NB4 (cell line): ENCODE data around the gene MGST3.
A peak's percentile ranks its signal among the peaks of the same experiment; 100 is the strongest.
"Not testable (repeated sequence)": the region's sequence is repeated elsewhere in the genome, so short reads cannot be mapped to it uniquely, and the experiment has no call there.

Source experiments
- DNase-seq: peaks from one replicate; pipeline ENCODE4 v3.0.0; 2010; ENCODE audit warnings: low read depth
- H3K4me3 ChIP-seq: one replicate; pipeline ENCODE4 v1.5.1; 2011; ENCODE audit warnings: mild to moderate bottlenecking, low read depth, low read length, moderate library complexity
- MYC ChIP-seq: IDR thresholded peaks from 2 replicates; pipeline ENCODE4 v1.6.1; 2011; ENCODE audit warnings: low read depth, low read length
- POLR2A ChIP-seq: IDR thresholded peaks from 2 replicates; pipeline ENCODE4 v1.6.1; 2011; ENCODE audit warnings: mild to moderate bottlenecking; ENCODE audit not compliant: insufficient read length; ENCODE audit errors: extremely low read depth
- TF ChIP-seq, protein P1 (sequence below): IDR thresholded peaks from 2 replicates; pipeline ENCODE4 v1.6.1; 2011; ENCODE audit warnings: low read depth, low read length
- TF ChIP-seq, protein P2 (sequence below): IDR thresholded peaks from one replicate; pipeline ENCODE4 v1.5.1; 2012; ENCODE audit warnings: low read depth, low read length

The MGST3 gene

DNA sequence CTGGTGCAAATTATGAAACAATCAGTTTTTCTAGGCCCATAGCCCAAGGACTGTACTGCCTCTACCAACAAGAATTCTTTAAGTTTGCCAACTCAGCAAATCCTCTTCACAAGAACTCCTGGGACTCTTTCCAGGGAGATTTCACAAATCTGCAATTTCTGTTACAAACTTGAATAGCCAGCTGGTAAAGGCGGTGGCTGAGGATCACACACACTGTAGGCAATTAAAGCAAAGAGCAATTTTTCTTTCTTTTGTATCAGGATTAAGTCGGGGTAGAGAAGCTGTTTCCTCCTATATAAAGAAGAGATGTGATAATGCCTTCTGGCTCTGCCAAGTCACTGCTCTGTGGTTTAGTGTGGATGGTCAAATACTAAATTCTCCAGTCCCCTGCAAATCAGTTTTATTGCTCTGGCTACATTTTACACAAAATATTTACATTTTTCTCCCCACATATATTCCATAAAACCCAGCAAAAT, 65.6 kb downstream of the MGST3 start:
- TF ChIP-seq, protein P1, sequence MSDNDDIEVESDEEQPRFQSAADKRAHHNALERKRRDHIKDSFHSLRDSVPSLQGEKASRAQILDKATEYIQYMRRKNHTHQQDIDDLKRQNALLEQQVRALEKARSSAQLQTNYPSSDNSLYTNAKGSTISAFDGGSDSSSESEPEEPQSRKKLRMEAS = no peak
- TF ChIP-seq POLR2A (no peak), MYC (no peak)
- TF ChIP-seq, protein P2, sequence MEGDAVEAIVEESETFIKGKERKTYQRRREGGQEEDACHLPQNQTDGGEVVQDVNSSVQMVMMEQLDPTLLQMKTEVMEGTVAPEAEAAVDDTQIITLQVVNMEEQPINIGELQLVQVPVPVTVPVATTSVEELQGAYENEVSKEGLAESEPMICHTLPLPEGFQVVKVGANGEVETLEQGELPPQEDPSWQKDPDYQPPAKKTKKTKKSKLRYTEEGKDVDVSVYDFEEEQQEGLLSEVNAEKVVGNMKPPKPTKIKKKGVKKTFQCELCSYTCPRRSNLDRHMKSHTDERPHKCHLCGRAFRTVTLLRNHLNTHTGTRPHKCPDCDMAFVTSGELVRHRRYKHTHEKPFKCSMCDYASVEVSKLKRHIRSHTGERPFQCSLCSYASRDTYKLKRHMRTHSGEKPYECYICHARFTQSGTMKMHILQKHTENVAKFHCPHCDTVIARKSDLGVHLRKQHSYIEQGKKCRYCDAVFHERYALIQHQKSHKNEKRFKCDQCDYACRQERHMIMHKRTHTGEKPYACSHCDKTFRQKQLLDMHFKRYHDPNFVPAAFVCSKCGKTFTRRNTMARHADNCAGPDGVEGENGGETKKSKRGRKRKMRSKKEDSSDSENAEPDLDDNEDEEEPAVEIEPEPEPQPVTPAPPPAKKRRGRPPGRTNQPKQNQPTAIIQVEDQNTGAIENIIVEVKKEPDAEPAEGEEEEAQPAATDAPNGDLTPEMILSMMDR = no peak
- DNase-seq = peak; percentile 40
- peak overlapping the region; percentile 97 for H3K4me3 ChIP-seq

DNA sequence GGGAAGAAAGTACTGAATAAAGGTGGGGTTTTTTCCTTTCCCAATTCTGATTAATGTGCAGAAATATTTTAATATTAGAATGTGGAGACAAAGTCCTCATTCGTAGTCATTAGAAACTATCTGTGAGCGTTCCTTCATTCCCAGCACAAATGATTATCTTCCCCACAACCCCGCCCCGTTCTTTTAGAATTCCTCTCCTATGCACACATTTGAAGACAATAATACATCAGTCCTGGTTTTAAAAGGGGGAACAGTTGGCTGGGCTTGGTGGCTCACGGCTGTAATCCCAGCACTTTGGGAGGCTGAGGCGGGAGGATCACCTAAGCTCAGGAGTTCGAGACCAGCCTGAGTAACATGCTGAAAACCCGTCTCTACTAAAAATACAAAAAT, 66.5 kb downstream of the MGST3 start:
- TF ChIP-seq, protein P1 = no peak
- TF ChIP-seq POLR2A (no peak), MYC (no peak)
- TF ChIP-seq, protein P2 = no peak
- peak overlapping the region; percentile 97 for H3K4me3 ChIP-seq
- no peak for DNase-seq

DNA sequence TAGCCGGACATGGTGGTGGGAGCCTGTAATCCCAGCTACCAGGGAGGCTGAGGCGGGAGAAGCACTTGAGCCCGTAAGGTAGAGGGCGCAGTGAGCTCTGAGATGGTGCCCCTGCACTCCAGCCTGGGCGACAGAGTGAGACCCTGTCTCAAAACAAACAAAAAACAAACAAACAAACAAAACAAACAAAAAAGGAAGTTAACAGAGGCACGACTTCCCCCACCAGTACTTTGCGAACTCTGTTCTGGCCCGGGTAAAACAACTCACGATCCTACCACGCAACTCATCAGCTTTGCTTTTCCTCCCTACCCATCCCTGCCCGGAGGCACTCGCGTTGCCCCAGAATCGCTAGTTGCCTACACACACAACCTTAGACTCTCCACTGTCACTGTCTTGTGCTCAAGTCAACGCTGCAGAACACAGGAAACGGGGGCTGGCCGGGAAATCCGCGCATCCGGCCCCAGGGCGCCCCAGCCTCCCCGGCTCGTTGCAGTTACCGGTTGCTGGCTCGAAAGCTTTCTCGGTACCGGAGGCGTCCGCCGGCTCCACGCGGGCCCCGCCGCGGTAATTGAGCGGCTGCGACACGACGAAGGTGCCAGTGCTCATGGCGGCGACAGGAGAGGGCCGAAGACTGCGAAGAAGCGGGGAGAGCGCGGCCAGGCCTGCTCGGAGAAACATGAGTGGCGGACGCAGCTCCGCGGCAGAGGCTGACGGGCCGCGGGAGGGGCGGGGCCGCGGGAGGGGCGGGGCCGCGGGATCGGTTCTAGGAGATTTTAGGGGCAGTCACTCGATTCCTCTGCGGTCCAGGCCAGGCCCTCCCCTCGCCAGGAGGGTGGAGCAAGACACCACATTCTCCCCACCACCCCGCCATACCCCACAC, 67.1 kb downstream of the MGST3 start, which contains the start of gene ALDH9A1:
ALDH9A1 (minus strand) TSS at position 682 of the 880 bp plus-strand sequence; CDS start at position 678, 4 bp downstream.
- H3K4me3 ChIP-seq = peak within 1 kb of the TSS; percentile 97
- DNase-seq = peak; percentile 95
- TF ChIP-seq, protein P2 = peak; percentile 51
- TF ChIP-seq, protein P1 = no peak
- peak; percentile 84 for TF ChIP-seq POLR2A

DNA sequence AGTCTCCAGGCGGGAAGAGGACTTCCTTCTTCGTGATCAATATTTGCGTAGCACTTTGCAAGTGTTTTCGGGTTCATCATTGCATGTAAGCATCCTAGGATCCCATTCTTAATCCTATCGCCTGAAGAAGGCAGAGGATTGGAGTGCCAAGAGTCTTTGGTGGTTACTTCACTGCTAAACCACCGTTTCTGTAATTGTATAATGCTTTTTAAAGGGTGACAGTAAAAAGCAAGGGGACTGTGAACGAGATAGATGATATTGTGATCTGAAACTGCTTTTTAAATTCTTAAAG, 67.7 kb downstream of the MGST3 start:
- TF ChIP-seq, protein P1 = peak; percentile 14; the same call in 1 of the 2 replicates
- TF ChIP-seq POLR2A (no peak), MYC (peak; percentile 60)
- TF ChIP-seq, protein P2 = no peak
- DNase-seq = no peak
- peak overlapping the region; percentile 75 for H3K4me3 ChIP-seq

DNA sequence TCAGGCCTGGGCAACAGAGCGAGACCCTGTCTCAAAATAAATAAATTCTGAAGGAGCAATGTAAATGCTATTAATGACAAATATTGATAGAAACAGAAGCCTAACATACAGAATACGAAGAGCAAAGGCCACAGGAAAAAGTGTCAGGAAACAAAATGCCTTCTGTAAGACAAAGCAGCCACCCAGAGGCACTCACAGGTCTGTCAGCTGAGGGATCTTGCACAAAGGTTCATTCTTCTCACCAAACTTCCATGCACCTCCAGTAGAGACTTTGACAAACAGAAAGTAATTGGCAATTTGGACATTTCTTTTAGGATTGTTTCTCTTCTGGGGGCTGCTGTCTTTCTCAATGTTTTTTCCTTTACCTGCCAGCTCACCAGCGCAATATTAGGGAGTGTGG, 68.5 kb downstream of the MGST3 start:
- DNase-seq = peak; percentile 20
- H3K4me3 ChIP-seq = no peak overlapping the region
- TF ChIP-seq MYC (no peak), POLR2A (no peak)
- TF ChIP-seq, protein P1 = no peak
- TF ChIP-seq, protein P2 = no peak

DNA sequence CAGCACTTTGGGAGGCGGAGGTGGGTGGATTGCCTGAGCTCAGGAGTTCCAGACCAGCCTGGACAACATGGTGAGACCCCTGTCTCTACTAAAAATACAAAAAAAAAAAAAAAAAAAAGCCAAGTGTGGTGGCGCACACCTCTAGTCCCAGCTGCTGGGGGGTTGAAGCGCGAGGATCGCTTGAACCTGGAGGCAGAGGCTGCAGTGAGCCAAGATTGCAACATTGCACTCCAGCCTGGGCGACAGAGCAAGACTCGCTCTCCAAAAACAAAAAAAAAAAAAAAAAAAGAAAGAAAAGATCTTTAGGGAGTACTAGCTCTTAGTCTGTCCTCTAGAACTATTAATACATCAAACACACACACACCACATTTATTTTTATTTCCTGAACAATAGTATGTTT, 70.9 kb downstream of the MGST3 start:
- not testable (repeated sequence) for DNase-seq, H3K4me3 ChIP-seq
